HepG2 (cell line): ENCODE measurements around the gene NUDT8. TPM values are rescaled to one million over a fixed set of nuclear protein-coding genes. Genes with fewer than 3 reads are reported as not detected.
A peak's percentile ranks its signal among the peaks of the same experiment; 100 is the strongest.

Experiments
- CTCF ChIP-seq: sonication (generic); formaldehyde crosslinking; IDR thresholded peaks from 2 replicates; pipeline ENCODE4 v1.5.0; 2020; ENCODE audit warnings: mild to moderate bottlenecking, missing genetic modification reagents, moderate library complexity
- ELK4 ChIP-seq: sonication (generic); formaldehyde crosslinking; IDR thresholded peaks from 2 replicates; pipeline ENCODE4 v1.9.0; 2021; ENCODE audit warnings: missing genetic modification reagents, borderline replicate concordance
- GABPA ChIP-seq, 2 experiments: IDR thresholded peaks; 2 replicates each; pipeline ENCODE4 v1.6.1; 2011 to 2016; ENCODE audit warnings: low read depth in 2 of 2, low read length in 1 of 2, missing biosample characterization in 1 of 2, missing genetic modification characterization in 1 of 2
- HNRNPLL ChIP-seq: fragments of 200-400 bp; formaldehyde crosslinking; IDR thresholded peaks from 2 replicates; pipeline ENCODE4 v1.6.1; 2017; ENCODE audit warnings: mild to moderate bottlenecking, low read depth, low read length; ENCODE audit not compliant: poor library complexity, severe bottlenecking
- MTA1 ChIP-seq: sonication (generic); formaldehyde crosslinking; IDR thresholded peaks from 2 replicates; pipeline ENCODE4 v1.4.0; 2020; ENCODE audit warnings: missing genetic modification reagents, mild to moderate bottlenecking, borderline replicate concordance
- NFATC3 ChIP-seq: sonication (generic); formaldehyde crosslinking; IDR thresholded peaks from 2 replicates; pipeline ENCODE4 v1.5.1; 2020; ENCODE audit warnings: mild to moderate bottlenecking, missing genetic modification reagents
- NRL ChIP-seq: sonication (generic); formaldehyde crosslinking; IDR thresholded peaks from 2 replicates; pipeline ENCODE4 v1.5.0; 2020; ENCODE audit warnings: missing genetic modification reagents, mild to moderate bottlenecking, moderate library complexity, borderline replicate concordance
- ZBTB33 ChIP-seq: sonication (generic); formaldehyde crosslinking; IDR thresholded peaks from 2 replicates; pipeline ENCODE4 v1.4.0; 2020; ENCODE audit warnings: missing genetic modification reagents
- ZBTB4 ChIP-seq: sonication (generic); formaldehyde crosslinking; IDR thresholded peaks from 2 replicates; pipeline ENCODE4 v1.4.0; 2020; ENCODE audit warnings: missing genetic modification reagents, mild to moderate bottlenecking, borderline replicate concordance
- ZNF281 ChIP-seq: sonication (generic); formaldehyde crosslinking; IDR thresholded peaks from 2 replicates; pipeline ENCODE4 v1.4.0; 2020; ENCODE audit warnings: missing genetic modification reagents, borderline replicate concordance
- ZNF800 ChIP-seq: sonication (generic); formaldehyde crosslinking; IDR thresholded peaks from 2 replicates; pipeline ENCODE4 v1.4.0; 2020; ENCODE audit warnings: missing genetic modification reagents
- polyA plus RNA-seq, 8 experiments: library from polyadenylated mRNA; depleted of rRNA in 3 of 8; stranded (reverse) in 7 of 8; unstranded in 1 of 8; fragments of >200 nt; fragmentation: Illumina TruSeq in 4 of 8; extraction: Trizol in 4 of 8; gene quantifications; 2 replicates each; pipeline versions ENCODE4 v1.2.1 to v1.2.3, GENCODE V29; 2011 to 2016; ENCODE audit warnings: low read depth in 4 of 8, missing spikeins in 1 of 8, mixed read lengths in 1 of 8; ENCODE audit not compliant: insufficient read depth in 1 of 8
- total RNA-seq, 5 experiments: library from RNA; depleted of rRNA; stranded (reverse); fragments of >200 nt; fragmentation: Illumina TruSeq; extraction: Trizol; gene quantifications; 2 replicates each; pipeline ENCODE4 v1.2.3, GENCODE V29; 2016; ENCODE audit warnings: low read depth in 1 of 5

The NUDT8 gene
- total and polyA plus RNA-seq, 2 of the 13 experiments (the other 11 are each of a cell fraction or from before 2014, with no cell fraction given): 6.7 to 25.8 TPM

- TF ChIP-seq ZBTB33 (CRISPR knock-in tag) (peak; percentile 24; the same call in 1 of the 2 replicates), GABPA (IDR thresholded peaks at IDR 0.05; ENCODE audit: low read depth, low read length) (no peak), GABPA (CRISPR knock-in tag; IDR thresholded peaks at IDR 0.05; ENCODE audit: low read depth) (no peak), HNRNPLL (peak; percentile 39), ZNF800 (CRISPR knock-in tag) (no peak), ZNF281 (no peak), ELK4 (CRISPR knock-in tag) (no peak), NFATC3 (CRISPR knock-in tag) (no peak), CTCF (peak; percentile 80), NRL (no peak), ZBTB4 (CRISPR knock-in tag) (no peak), MTA1 (no peak)
These were observed 15.6 kb downstream of the NUDT8 start (continued) for GRCh38 chr11:67613960-67614715.
